ENCODE data around the gene NTHL1. TPM values are rescaled to one million over a fixed set of nuclear protein-coding genes. Genes with fewer than 3 reads are reported as not detected.

The NTHL1 gene
- total and polyA plus RNA-seq, 2 of the 8 experiments (the other 6 are each of a cell fraction or from before 2014, with no cell fraction given): 70.9 to 150 TPM

GRCh38 chr16:2023092-2024031, 24.3 kb downstream of the NTHL1 start (continued):
- peak; percentile 72; the same call in 1 of the 2 replicates for TF ChIP-seq SP1 (IDR thresholded peaks at IDR 0.05; ENCODE audit: low read depth, low read length)
- TF ChIP-seq SIN3A (conservative IDR thresholded peaks at IDR 0.05 in 1 of 2, IDR thresholded peaks at IDR 0.05 in 1 of 2; ENCODE audit: low read depth in 1 of 2, low read length in 2 of 2): 0 out of 4 replicates have a peak, but pooled peaks of 1 of the 2 experiments have one; percentile 35
- peak; percentile 92 to 93 for TF ChIP-seq RAD21 (IDR thresholded peaks at IDR 0.05 in 1 of 2, conservative IDR thresholded peaks at IDR 0.05 in 1 of 2; ENCODE audit: low read depth in 2 of 2, low read length in 2 of 2)
- peak; percentile 72 for TF ChIP-seq CREB1 (IDR thresholded peaks at IDR 0.05)

All from H1 (cell line).